IMR-90 (cell line): ENCODE results near the gene DUSP9. TPM values are rescaled to one million over a fixed set of nuclear protein-coding genes. Genes with fewer than 3 reads are reported as not detected.
A peak's percentile ranks its signal among the peaks of the same experiment; 100 is the strongest.

ENCODE experiments used
- ATAC-seq: fragments of 200-7000 bp; cut with Tn5 transposase; 2 replicates; pipeline ENCODE4 v1.9.1; 2020; ENCODE audit warnings: low read depth, mild to moderate bottlenecking, moderate library complexity
- BruUV-seq: library from RNA; stranded (reverse); fragments of 400-500 nt; replicated peaks from 2 replicates; lab custom pipeline; 2021; lab: Mats Ljungman, UMichigan
- CTCF ChIA-PET: fragments of 300-600 bp; formaldehyde crosslinking; extraction: SDS; loops from one replicate; lab custom pipeline; 2021; ENCODE audit warnings: antibody characterized with exemption; lab: Yijun Ruan, JAX
- POLR2A ChIA-PET: fragments of 300-600 bp; sonication (Branson Sonifier 250); formaldehyde crosslinking; loops from one replicate; lab custom pipeline; 2022; ENCODE audit warnings: antibody characterized with exemption; ENCODE audit not compliant: unreplicated experiment; lab: Charles Lee
- DNase-seq: peaks from one replicate; pipeline ENCODE4 v3.0.0; 2013
- H2AFZ ChIP-seq: replicated peaks from 2 replicates; pipeline ENCODE3; 2013; ENCODE audit warnings: low read length, mild to moderate bottlenecking; ENCODE audit not compliant: poor library complexity
- H2AK5ac ChIP-seq: 2 replicates; pipeline ENCODE4 v1.6.1; 2013; ENCODE audit warnings: low read depth, low read length, inconsistent platforms
- H2AK9ac ChIP-seq: replicated peaks from 2 replicates; pipeline ENCODE3; 2013; ENCODE audit warnings: mild to moderate bottlenecking, low read depth, low read length, moderate library complexity; ENCODE audit not compliant: poor library complexity
- H2BK120ac ChIP-seq: 2 replicates; pipeline ENCODE4 v1.6.1; 2013; ENCODE audit warnings: low read depth, low read length, inconsistent platforms
- H2BK15ac ChIP-seq: 3 replicates; pipeline ENCODE4 v1.6.1; 2013; ENCODE audit warnings: low read depth, low read length, inconsistent platforms
- H2BK20ac ChIP-seq: 2 replicates; pipeline ENCODE4 v1.6.1; 2013; ENCODE audit warnings: low read depth, mild to moderate bottlenecking, inconsistent platforms, low read length, moderate library complexity
- H2BK5ac ChIP-seq: 2 replicates; pipeline ENCODE4 v1.6.1; 2013; ENCODE audit warnings: mild to moderate bottlenecking, low read depth, low read length, inconsistent platforms; ENCODE audit not compliant: poor library complexity, severe bottlenecking
- H3K14ac ChIP-seq: replicated peaks from 2 replicates; pipeline ENCODE4 v1.6.1; 2013; ENCODE audit warnings: low read depth, low read length, inconsistent platforms
- H3K18ac ChIP-seq: 2 replicates; pipeline ENCODE4 v1.6.1; 2013; ENCODE audit warnings: low read depth, low read length, control low read depth
- H3K23ac ChIP-seq: 2 replicates; pipeline ENCODE4 v1.6.1; 2013; ENCODE audit warnings: low read depth, low read length, inconsistent platforms
- H3K27ac ChIP-seq: 2 replicates; pipeline ENCODE4 v1.5.1; 2013; ENCODE audit warnings: mild to moderate bottlenecking, control low read depth, low read length; ENCODE audit not compliant: insufficient read depth
- H3K27me3 ChIP-seq: 2 replicates; pipeline ENCODE4 v1.6.1; 2013; ENCODE audit warnings: low read length; ENCODE audit not compliant: control insufficient read depth, insufficient read depth
- H3K36me3 ChIP-seq: 2 replicates; pipeline ENCODE4 v1.6.1; 2013; ENCODE audit warnings: low read length, mixed read lengths; ENCODE audit not compliant: control insufficient read depth, insufficient read depth
- H3K4ac ChIP-seq: 2 replicates; pipeline ENCODE4 v1.6.1; 2013; ENCODE audit warnings: low read depth, low read length, inconsistent platforms
- H3K4me1 ChIP-seq: 2 replicates; pipeline ENCODE4 v1.6.1; 2013; ENCODE audit warnings: low read length, mixed read lengths; ENCODE audit not compliant: control insufficient read depth, insufficient read depth
- H3K4me2 ChIP-seq: 2 replicates; pipeline ENCODE4 v1.6.1; 2013; ENCODE audit warnings: low read depth, mild to moderate bottlenecking, control low read depth, low read length, moderate library complexity
- H3K4me3 ChIP-seq: 2 replicates; pipeline ENCODE4 v1.5.1; 2013; ENCODE audit warnings: low read depth, mild to moderate bottlenecking, control low read depth, low read length, moderate library complexity; ENCODE audit not compliant: insufficient read depth
- H3K56ac ChIP-seq: 2 replicates; pipeline ENCODE4 v1.6.1; 2013; ENCODE audit warnings: low read length, inconsistent platforms; ENCODE audit not compliant: insufficient read depth; ENCODE audit errors: extremely low read depth
- H3K79me1 ChIP-seq, 2 experiments: 2 replicates each; pipeline ENCODE4 v1.6.1; 2013; ENCODE audit warnings: low read length in 2 of 2, inconsistent platforms in 1 of 2, low read depth in 1 of 2
- H3K9ac ChIP-seq: 2 replicates; pipeline ENCODE4 v1.6.1; 2013; ENCODE audit warnings: low read depth, low read length, control low read depth
- H3K9me1 ChIP-seq: 2 replicates; pipeline ENCODE4 v1.6.1; 2013; ENCODE audit warnings: low read length, inconsistent platforms; ENCODE audit not compliant: insufficient read depth
- H3K9me3 ChIP-seq: 2 replicates; pipeline ENCODE4 v1.6.1; 2013; ENCODE audit warnings: low read length; ENCODE audit not compliant: control insufficient read depth, insufficient read depth
- H4K20me1 ChIP-seq: 2 replicates; pipeline ENCODE4 v1.6.1; 2013; ENCODE audit warnings: low read length, inconsistent platforms; ENCODE audit not compliant: insufficient read depth
- H4K5ac ChIP-seq: 2 replicates; pipeline ENCODE4 v1.6.1; 2013; ENCODE audit warnings: mild to moderate bottlenecking, low read depth, low read length, control low read depth
- H4K8ac ChIP-seq, 2 experiments: 2 replicates each; pipeline ENCODE4 v1.6.1; 2013; ENCODE audit warnings: low read depth in 2 of 2, low read length in 2 of 2, control low read depth in 1 of 2, inconsistent platforms in 1 of 2
- H4K91ac ChIP-seq: 2 replicates; pipeline ENCODE4 v1.6.1; 2013; ENCODE audit warnings: low read depth, low read length, inconsistent platforms; ENCODE audit not compliant: insufficient read depth
- BHLHE40 ChIP-seq: fragments of 150-350 bp; IDR thresholded peaks from 2 replicates; pipeline ENCODE4 v1.6.1; 2016; ENCODE audit warnings: mild to moderate bottlenecking, low read depth, low read length
- CEBPB ChIP-seq: IDR thresholded peaks from 2 replicates; pipeline ENCODE4 v1.6.1; 2012; ENCODE audit warnings: low read depth, low read length, improper control_type of control experiment
- CHD1 ChIP-seq: IDR thresholded peaks from 2 replicates; pipeline ENCODE4 v1.6.1; 2012; ENCODE audit warnings: low read depth, low read length, improper control_type of control experiment
- CTCF ChIP-seq: conservative IDR thresholded peaks from 2 replicates; pipeline ENCODE4 v1.5.1; 2012; ENCODE audit warnings: mild to moderate bottlenecking, low read depth, low read length, improper control_type of control experiment
- ELK1 ChIP-seq: fragments of 150-350 bp; IDR thresholded peaks from 2 replicates; pipeline ENCODE4 v1.6.1; 2016; ENCODE audit warnings: low read depth, mild to moderate bottlenecking, low read length, moderate library complexity, borderline replicate concordance
- FOS ChIP-seq: fragments of 150-350 bp; IDR thresholded peaks from 2 replicates; pipeline ENCODE4 v1.6.1; 2016; ENCODE audit warnings: low read depth, low read length
- MAFK ChIP-seq: IDR thresholded peaks from 2 replicates; pipeline ENCODE4 v1.6.1; 2012; ENCODE audit warnings: low read depth, low read length, improper control_type of control experiment
- MAZ ChIP-seq: IDR thresholded peaks from 2 replicates; pipeline ENCODE4 v1.6.1; 2012; ENCODE audit warnings: low read depth, mild to moderate bottlenecking, low read length, improper control_type of control experiment, moderate library complexity, borderline replicate concordance
- MXI1 ChIP-seq: IDR thresholded peaks from 2 replicates; pipeline ENCODE4 v1.6.1; 2012; ENCODE audit warnings: low read depth, mild to moderate bottlenecking, low read length, moderate library complexity, borderline replicate concordance
- POLR2A ChIP-seq: IDR thresholded peaks from 2 replicates; pipeline ENCODE4 v1.6.1; 2012; ENCODE audit warnings: mild to moderate bottlenecking, low read depth, low read length
- RAD21 ChIP-seq: IDR thresholded peaks from 2 replicates; pipeline ENCODE4 v1.6.1; 2012; ENCODE audit warnings: low read length, improper control_type of control experiment
- RFX5 ChIP-seq: IDR thresholded peaks from 2 replicates; pipeline ENCODE4 v1.8.0; 2012; ENCODE audit warnings: low read depth, mild to moderate bottlenecking, low read length, moderate library complexity
- SMC3 ChIP-seq: fragments of 150-350 bp; IDR thresholded peaks from 2 replicates; pipeline ENCODE4 v1.6.1; 2016; ENCODE audit warnings: low read depth, mild to moderate bottlenecking, antibody characterized with exemption, low read length, moderate library complexity
- WGBS, 2 experiments: methylation state at CpG; one replicate each; pipeline versions ENCODE4 v1.1.5 to v1.1.7; 2013; ENCODE audit warnings: missing lambda C conversion rate in 2 of 2; ENCODE audit not compliant: insufficient read length in 1 of 2; ENCODE audit errors: extremely low coverage in 2 of 2; 5-methylcytosine and 5-hydroxymethylcytosine counted together
- dilution Hi-C: fragments of 300-500 bp; cut with HindIII; formaldehyde crosslinking; loops from one replicate; pipeline ENCODE4 v1.14.3; 2018; ENCODE audit warnings: low sequenced_read_pairs; ENCODE audit not compliant: unreplicated experiment
- in situ Hi-C: fragments of 300-500 bp; cut with MboI; formaldehyde crosslinking; loops from 3 replicates; pipeline ENCODE4 v1.14.3; 2019; ENCODE audit warnings: low sequenced_read_pairs, inconsistent platforms, mixed read lengths
- intact Hi-C: fragments of 100-400 bp; cut with micrococcal nuclease; formaldehyde crosslinking; loops from 2 replicates; pipeline ENCODE4 v1.10.0; 2022
- polyA plus RNA-seq, 3 experiments: library from polyadenylated mRNA; depleted of rRNA; stranded (reverse); fragments of >200 nt; gene quantifications; 2 replicates each; pipeline ENCODE4 v1.2.3, GENCODE V29; 2012; ENCODE audit warnings: low replicate concordance in 1 of 3
- total RNA-seq: library from RNA; depleted of rRNA; stranded (reverse); fragments of >200 nt; gene quantifications from 2 replicates; pipeline ENCODE4 v1.2.3, GENCODE V29; 2012
- TF ChIP-seq, protein P1 (sequence below): fragments of 150-350 bp; IDR thresholded peaks from 2 replicates; pipeline ENCODE4 v1.6.1; 2017; ENCODE audit warnings: mild to moderate bottlenecking, antibody characterized with exemption, low read length, low read depth

The DUSP9 gene
- total and polyA plus RNA-seq, 2 of the 4 experiments (the other 2 are of a cell fraction): under 0.01 to 0.09 TPM

DNA sequence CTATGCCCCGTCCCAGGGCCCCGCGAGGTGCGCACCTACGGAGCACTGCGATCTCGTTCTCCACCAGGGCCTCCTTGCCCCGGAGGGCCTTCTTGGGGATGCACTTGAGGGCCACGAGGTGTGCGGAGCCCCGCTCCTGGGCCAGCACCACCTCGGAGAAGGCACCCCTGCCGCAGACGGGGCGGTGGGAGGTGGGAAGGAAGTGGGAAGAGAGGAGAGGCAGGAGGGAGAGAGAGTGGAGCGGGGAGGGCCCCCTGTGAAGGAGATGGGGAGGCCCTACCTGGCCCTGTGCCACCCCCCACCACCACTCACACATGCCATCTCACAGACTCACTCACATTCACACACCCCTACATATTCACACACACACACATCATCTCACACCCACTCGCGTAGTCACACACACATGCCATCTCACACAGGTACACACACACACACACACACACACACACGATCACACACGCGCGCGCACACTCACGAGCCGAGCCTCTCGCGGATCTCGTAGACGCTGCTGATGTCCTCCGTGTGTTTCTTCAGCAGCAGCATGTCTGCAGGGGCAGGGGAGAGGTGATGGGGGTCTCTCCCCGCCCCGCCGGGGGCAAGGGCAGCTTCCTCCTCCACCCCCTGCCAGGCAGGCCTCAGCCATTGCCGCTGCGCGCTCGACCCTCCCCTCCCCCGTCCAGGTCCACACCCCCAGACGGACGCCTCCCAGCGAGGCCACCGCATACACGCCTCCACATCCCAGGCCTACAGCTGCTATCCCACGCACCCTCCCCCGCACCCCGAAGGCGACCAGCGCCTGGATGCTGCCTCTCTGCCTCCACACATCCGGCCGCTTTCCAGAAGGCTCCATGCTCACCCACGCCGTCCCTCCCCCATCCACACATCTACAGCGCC, 25.8 kb downstream of the DUSP9 start:
- ChIA-PET POLR2A (no interaction called here), CTCF (no interaction called here)
- H3K56ac ChIP-seq: no peak overlapping the region
- peak overlapping the region; percentile 26 for H2AK9ac ChIP-seq
- BruUV-seq: no TSS peak
- no peak overlapping the region for H3K9ac ChIP-seq
- no peak overlapping the region for H3K23ac ChIP-seq
- H4K20me1 ChIP-seq: no peaks in the 10 kb centered on the region; the same call in 1 of the 2 replicates
- no peaks in the 10 kb centered on the region for H3K36me3 ChIP-seq
- H3K9me1 ChIP-seq: no peaks in the 10 kb centered on the region
- no peak overlapping the region for H3K4ac ChIP-seq
- no peak overlapping the region for H2AK5ac ChIP-seq
- H4K91ac ChIP-seq: no peak overlapping the region
- no peaks in the 10 kb centered on the region for H3K79me1 ChIP-seq
- no peak overlapping the region for H4K5ac ChIP-seq
- ATAC-seq (no peak), DNase-seq (no peak)
- peaks cover 20% of the 10 kb centered on the region for H3K27me3 ChIP-seq
- no peak overlapping the region for H3K14ac ChIP-seq
- no peak overlapping the region for H4K8ac ChIP-seq
- H2BK5ac ChIP-seq: no peak overlapping the region
- H3K18ac ChIP-seq: no peak overlapping the region
- H2BK15ac ChIP-seq: no peak overlapping the region
- dilution Hi-C loops (no loop called here), in situ Hi-C loops (loop anchor here (25.0 kb wide), 1 partner anchor 710 kb away; no protein-coding TSS in a partner anchor), intact Hi-C loops (no loop called here)
- no peak overlapping the region for H3K4me2 ChIP-seq
- H2AFZ ChIP-seq: peak overlapping the region; percentile 62
- H3K9me3 ChIP-seq: peaks cover 4% of the 10 kb centered on the region; the same call in 1 of the 2 replicates
- H3K4me3 ChIP-seq: no peak overlapping the region
- H3K27ac ChIP-seq: no peak overlapping the region
- H3K4me1 ChIP-seq: no peaks in the 10 kb centered on the region
- H2BK120ac ChIP-seq: no peak overlapping the region
- no peak overlapping the region for H2BK20ac ChIP-seq
- WGBS, 2 experiments: 51% methylated on average over 11 of the region's 53 CpGs; no CpG with 5 or more reads in 1 of the 2 experiments
- TF ChIP-seq CTCF: no peak
- no peak for TF ChIP-seq SMC3
- no peak for TF ChIP-seq MAZ
- TF ChIP-seq RFX5: no peak
- TF ChIP-seq ELK1: no peak
- no peak for TF ChIP-seq CHD1
- TF ChIP-seq MXI1: no peak
- TF ChIP-seq RAD21: no peak
- no peak for TF ChIP-seq FOS
- TF ChIP-seq POLR2A: no peak
- no peak for TF ChIP-seq MAFK
- no peak for TF ChIP-seq CEBPB
- no peak for TF ChIP-seq BHLHE40
- TF ChIP-seq, protein P1, sequence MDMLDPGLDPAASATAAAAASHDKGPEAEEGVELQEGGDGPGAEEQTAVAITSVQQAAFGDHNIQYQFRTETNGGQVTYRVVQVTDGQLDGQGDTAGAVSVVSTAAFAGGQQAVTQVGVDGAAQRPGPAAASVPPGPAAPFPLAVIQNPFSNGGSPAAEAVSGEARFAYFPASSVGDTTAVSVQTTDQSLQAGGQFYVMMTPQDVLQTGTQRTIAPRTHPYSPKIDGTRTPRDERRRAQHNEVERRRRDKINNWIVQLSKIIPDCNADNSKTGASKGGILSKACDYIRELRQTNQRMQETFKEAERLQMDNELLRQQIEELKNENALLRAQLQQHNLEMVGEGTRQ: no peak
